GM21526 (cell line): ENCODE results near the gene FAM9C.
A peak's percentile ranks its signal among the peaks of the same experiment; 100 is the strongest.
"Not testable (repeated sequence)": the region's sequence is repeated elsewhere in the genome, so short reads cannot be mapped to it uniquely, and the experiment has no call there.

Experiments
- ATAC-seq: cut with Tn5 transposase; IDR thresholded peaks from one replicate; pipeline ENCODE4 v1.9.1; 2021; ENCODE audit warnings: moderate library complexity; ENCODE audit not compliant: unreplicated experiment, low FRiP score

Gene FAM9C

DNA sequence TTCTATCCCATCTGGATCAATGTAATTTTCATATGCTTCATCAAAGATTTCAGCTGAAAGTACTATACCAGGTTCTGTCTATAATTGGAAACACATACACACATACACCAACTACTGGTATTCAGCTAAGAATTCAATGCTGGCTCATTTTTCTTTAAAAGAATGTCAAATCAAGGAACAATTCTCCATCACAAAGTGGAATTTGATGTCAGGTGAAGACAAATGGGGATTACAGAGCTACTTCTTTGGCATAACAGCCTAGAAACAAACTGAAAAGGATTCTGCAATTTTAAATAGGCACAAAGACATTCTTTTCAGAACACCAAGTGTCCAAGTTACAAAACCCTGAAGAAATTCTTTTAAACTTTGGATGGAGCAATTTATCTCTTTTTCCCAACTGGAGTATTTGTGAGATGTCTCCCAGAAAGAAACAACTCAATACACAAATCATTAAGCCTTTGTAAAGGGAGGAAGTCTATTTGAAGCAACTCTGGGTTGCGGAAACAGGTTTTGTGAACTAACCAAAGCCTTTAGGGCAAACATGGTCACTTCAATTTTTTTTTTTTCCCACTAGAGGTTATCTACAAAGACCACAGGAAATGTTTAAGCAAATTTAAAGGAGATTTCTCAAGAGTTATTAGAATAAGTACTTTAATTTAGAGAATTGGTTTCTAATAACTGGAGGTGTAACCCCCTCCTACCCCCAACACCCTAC lies 1.9 kb upstream of the FAM9C start:
- no peak for ATAC-seq

DNA sequence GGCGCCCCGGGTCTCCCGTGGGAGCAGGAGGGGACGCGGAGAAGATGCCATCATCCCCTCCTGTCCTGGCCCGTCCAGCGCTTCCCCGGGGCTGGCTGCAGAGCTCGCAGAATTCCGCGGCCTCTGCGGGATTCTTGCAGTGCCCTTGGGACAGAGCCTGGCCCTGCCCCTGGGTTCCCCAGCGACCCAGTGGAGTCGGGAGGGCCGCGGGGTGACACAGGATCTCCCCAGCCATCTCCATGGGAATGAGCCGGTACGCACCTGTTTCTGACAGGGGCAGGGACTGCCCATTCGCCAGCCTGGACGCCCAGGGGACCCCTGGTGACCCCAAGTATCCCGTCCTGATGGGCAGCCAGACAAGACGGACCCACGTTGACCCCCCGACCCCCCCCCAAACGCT lies 482 bp downstream of the FAM9C start:
- ATAC-seq, result no peak

DNA sequence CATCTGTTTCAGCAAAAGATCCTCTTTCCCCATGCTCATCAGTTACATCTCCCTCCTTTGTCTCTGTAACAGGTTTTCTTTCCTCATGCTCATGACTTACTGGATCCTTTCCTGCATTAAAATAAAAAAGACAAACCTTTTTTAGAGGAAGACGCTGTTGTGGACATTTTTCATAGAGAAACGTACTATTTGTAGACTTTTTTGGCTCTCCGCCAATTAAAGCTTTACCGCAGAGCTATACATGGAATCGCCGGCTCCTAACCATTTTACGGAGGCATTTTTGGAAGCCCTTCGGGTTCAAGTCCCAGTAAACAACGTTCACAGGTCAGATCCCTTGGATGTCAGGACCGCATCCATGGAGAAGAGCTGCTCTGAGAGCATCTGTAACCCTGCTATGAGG lies 1.3 kb downstream of the FAM9C start:
- ATAC-seq, result no peak

DNA sequence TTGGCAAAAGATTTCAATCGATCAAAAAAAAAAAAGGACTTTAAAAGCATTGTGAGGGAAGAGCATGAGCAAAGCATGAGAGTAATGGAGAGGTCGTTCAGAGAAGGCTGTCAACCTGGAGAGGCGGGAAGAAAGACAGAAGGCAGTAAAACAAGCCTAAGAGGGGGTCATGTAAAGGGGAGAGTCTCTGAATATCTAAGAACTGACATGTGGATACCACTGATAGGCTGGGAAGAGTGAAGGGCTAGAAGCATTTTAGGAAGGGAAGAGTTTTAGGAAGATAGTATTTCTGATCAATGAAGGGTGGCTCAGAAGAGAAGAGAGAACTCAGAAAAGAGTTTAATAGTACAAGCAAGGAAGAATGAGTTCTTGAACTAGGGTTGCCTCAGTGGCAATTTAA lies 7.5 kb downstream of the FAM9C start:
- ATAC-seq, result no peak

DNA sequence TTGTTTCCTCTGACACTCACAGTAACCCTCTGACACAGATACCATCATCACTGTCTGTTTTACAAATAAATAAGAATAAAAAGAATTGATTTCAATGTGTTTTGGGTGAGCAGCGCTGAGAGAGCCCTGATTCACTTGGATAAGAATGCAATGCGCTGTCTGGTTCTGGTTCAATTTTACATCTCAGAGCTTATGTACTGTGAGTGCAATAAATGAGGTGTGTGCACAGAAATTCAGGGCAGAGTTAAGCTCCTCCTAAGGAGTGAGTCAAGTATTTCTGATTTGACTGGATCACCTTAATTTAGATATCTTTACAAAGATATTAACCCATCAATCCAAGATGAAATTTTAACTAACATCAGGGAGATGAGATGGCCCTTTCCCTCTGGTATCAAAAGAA lies 11.2 kb downstream of the FAM9C start:
- ATAC-seq, result no peak

DNA sequence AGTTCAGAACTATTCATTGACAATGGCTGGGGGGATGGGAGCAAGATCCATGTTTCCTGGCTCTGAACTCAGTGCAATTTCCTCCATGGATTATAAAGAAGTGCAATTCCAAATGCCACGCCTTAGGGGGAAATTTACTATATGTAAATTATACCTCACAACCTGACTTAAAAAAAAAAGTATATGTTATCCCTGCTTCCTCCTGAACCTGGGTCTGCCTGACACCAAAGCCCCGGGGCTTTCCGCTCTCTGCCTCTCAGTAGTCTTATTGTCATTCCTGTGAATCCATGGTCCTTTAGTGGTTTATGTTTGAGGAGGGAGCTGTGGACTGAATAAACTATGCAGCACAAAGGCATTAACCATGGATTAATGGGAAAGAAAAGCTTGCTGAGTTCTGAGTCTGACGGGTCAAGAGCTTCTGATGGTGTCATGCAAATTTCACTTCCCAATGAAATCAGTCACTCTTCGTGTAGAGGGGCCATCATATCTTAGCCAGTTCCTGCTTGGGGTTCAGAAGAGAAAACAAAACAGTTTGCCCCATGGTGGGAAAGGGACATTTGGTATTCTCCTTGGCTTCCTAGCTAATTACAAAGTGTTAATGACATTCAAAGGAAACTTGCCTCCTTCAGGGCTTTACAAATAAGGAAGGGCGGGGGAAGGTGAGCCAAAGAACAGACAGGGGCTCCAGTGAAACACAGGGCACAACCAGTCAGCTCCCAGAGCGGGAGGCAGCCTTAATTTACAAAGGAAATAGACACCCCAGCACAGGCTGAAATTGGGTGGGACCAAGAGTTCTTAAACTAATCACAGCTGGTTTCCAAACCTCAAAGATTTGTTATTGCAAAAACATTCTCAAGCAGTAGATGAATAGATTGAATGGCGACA lies 14.3 kb downstream of the FAM9C start:
- no peak for ATAC-seq

DNA sequence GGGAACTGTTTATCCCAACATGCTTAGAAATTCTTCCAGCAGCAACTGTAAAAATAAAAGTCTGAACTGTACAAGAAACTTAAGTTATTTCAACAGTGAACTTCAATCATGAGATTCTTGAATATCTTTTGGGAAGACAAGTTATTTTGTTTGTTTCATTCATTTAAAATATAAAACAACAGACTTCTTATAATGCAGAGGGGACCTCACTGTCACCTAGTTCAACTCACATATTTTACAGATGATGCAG lies 14.9 kb downstream of the FAM9C start:
- no peak for ATAC-seq

DNA sequence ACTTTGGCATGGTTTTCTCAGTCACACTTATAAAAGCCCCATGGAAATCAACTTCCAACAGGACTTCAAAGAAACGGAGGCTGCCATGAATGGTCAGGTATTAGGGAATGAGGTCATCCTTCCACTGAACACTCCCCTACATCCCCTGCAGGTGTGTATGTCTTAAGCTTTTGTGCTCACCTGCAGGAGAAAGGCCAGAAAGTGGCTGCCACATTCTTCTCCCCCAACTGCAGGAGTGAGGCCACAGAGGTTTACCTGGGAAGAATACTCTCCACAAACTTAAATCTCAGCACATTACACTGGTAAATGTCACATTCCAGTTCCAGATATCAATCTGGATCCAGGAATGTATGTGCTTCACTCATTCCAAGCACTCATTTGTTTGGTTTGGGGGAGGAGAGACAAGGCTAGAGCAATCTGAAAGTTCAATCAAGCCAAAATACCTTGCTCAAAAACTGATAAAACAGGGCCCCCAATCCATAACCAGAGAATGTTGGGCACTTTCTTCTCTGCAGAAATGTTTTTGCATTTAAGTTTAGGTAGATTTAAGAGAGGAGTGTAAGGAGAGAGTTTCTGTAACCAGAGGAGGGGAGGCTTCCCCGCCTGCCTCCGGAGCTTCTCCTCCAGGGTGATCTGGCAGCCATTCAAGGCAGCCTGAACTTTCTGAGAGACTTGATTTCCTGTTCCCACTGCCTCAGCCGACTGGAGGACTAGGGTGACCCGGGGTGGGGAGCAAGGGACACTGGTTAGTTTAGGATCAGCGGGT lies 15.4 kb downstream of the FAM9C start:
- no peak for ATAC-seq

DNA sequence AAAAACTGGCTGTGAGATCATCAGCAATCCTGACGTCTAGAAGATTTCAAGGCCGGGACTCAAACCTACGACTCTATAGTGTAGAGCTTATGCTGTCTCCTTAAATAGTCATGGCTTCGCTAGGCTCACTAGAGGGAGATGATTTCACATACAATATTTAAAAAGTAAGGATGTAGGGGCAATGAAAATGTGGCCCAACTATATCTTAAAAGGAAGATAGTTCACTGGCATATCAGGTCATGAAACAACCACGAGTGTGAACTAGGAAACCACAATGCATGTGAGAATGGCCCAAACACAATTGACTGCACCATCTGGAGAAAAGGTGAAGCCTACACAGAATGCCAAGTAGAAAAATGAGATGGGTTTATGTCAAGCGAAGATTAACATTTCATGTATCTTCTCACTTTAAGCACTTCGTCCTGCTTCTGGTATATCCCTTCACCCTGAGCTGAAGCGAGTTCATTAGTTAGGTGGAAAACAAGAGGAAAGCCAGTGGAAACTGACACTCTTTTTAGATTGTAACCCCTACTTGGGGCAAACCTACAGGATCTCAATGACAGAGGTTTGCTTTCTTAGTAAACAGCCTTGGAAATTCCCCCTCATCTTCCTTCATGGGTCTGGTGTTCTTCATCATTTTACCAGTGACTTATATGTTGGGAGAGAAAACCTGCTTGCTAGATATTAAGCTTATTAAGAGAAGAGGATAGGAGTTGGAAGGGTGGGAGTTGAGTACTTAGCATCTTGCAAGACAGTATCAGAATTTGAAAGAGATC lies 17.4 kb downstream of the FAM9C start:
- no peak for ATAC-seq

DNA sequence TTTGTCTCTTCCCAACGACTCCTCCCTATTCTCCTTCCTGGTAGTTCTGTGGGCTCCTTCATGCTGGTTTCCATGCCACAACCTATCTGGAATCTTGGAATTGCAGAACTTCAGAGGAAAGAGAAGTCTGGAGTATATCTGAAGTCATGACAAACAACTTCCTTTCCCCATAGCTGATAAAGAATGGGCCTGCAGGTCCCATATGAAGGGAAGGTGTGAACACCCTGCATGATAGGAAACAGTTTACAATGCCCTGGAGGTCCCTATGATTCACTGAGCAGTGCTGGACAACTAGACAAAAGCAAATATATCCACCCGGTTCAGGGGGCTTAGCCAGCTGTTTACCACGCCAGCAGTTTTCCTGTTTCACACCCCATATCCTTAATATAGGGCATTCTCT lies 19.4 kb downstream of the FAM9C start:
- no peak for ATAC-seq

DNA sequence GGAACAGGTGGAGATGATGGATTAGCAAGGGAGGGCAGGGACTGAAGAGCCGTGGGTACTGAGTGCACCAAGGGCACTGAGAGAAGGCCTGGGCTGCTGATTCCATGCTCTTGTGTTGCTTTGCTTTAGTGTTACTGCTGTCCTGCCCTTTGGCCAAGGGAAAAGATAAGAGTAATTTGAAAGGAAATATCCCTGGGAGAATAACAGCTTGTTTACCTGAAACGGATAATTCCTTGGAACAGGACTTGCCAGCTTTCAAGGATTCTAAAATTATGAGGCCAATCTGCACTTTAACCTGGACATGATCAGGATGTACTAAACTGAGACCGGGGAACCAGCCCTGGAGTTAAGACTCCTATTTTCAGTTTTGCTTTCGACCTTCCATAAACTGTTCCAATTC lies 20.4 kb downstream of the FAM9C start:
- no peak for ATAC-seq

DNA sequence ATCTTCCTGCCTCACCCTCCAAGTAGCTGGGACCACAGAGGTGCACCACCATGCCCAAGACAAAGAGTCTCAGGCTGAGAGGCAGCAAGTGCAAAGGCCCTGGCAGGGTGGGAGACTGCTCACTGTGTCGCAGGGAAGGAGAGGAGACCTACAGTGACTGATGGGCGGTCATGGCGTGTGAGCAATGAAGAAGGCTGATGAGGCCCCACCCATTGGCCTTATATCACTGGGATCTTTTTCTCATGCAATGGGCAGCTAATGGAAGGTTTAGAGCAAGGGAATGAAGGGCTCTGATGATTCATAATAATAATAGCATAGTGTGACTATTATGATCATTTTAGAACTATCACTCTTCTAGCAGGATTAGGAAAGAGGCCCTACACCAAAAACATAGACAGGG lies 20.9 kb downstream of the FAM9C start:
- ATAC-seq, result no peak

DNA sequence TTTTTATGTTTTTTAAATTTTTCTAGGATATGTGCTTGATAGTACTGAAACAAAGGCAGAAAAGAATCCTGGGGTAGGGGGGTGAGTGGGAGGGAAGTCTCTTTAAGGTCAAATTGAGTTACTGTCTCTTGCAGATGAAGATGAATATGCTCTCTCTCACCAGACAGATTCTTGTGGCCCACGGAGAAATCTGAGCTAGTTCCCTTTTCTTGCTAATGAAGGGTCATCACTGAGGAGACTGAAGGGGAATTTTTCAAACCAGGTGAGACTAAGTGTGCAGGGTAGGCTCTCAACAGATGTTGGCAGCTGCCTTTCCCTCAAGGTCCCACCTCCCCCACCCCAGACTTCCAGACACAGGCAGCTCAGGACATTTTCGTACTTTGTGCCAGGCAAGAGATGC lies 21.5 kb downstream of the FAM9C start:
- ATAC-seq, result peak; percentile 53

DNA sequence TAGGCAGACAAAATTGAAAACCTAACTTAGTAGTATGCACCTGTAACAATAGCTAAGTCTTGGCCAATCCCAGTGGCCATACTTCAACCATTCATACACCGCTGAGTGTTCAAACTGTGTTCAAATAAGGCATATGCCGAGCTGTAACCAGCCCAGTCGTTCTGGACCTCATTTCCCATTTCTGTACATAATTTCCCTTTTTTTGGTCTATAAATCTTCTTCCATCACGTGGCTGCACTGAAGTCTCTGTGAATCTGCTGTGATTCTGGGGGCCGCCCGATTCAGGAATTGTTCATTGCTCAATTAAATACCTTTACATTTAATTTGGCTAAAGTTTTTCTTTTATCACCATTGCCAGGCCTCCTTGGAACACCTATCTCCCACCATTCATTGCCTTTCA lies 27.7 kb downstream of the FAM9C start:
- ATAC-seq, result not testable (repeated sequence)

DNA sequence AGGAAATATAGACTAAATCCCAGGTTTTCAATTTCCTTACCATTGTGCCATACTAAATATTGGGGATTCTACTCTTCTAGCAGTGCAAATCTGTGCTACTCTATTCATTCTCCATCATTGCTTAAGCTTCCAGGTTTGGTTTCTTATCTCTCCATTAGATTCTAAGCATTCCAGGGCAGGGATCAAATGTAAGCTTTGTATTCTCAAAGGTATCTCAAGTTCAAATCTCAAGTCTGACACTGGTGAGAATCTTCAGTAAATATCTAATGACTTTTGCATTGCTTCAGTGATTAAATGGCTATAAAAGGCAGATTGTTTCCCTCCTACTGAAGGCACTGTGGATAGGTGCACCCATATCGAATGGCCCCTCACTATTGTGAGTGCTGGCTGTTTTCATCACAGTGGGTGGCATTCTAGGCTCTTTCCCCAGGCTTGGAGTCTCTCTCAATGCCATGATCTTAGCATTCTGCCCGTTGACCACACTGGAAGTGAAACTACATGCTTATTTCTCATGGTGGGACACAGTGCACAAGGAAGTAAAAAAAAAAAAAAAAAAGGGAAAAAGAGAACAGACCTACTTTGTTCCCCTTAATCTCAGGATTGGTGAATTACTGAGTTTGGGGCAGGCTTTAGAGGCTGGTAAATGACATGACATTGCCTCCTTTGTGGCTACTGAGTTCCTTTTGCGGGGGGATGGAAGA lies 28.7 kb downstream of the FAM9C start:
- ATAC-seq, result no peak

DNA sequence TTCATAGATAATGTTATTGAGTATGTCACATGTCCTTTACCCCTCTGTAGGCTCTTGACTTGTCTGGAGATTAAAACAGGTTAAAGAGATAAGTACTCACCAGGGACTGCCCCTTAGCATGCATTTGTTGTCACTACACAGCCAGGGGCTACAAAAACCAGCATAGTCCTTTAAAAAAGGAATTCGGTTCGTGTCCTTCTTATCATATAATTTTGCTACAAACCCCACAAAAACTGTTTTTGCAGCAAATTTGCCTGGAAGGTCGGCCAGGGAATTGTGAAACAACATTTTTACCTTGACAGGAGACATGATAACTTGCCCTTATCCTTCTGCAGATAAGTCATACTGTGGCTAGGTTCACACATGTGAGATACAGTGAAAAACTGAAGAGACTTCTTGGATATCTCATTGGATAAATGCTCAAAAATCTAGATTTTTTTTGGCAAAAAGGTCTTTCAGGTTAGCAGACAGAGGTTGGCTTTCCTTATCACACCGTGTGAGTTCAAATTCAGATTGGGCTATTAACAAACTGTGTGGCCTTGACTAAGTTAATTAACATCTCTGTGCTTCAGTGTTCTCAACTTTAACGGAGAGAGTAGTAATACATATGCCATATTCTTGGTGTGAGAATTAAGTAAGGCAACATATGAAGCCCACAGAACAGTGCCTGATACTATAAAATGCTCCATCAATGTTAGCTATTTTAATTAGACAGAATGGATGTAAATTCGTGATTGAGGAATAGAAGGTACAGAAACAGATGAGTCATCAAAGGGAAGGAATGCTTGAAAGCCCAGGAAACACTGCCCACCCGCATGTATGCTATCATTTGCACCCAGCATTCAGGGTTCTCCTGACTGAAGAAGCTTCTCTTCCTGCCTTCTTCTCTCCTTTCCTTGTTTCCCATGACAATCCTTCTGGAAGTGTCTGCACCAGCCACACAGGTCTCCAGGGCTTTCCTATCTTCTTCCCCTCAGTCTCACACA lies 30.0 kb downstream of the FAM9C start:
- peak; percentile 14 for ATAC-seq

DNA sequence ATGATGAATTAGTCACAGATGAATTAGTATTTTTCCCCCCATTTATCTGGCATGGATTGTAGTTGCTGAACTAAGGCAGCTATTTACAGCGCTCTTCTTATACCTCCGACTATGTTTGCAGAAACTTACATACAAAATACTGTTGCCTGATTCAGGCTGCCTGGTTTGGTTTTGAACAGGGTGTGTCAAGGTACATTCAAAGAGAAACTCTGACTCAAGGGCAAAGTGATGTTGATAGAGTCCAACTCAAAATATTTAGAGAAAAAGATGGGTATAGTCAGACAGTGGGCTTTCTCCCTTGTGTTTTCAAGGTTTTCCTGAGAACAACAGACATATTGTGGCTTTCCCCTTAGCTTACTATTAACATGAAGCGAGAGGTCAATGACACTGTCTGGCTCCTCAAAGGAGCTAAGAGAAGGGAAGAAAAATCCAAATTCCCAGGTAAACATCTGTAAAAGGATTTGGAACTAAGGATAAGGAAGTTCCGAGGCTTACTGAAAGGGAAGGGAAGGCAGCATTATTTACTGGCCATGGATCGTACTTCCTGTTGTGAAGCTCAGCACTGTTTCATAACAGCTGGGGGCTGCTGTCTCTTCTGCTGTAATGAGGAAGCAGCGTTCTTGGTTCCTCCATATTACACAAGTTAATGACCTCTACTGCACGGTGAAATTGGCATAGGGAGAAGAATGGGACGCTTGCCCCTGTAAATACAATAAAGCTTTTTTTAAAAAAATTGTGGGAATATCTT lies 30.9 kb downstream of the FAM9C start:
- peak; percentile 87 for ATAC-seq

DNA sequence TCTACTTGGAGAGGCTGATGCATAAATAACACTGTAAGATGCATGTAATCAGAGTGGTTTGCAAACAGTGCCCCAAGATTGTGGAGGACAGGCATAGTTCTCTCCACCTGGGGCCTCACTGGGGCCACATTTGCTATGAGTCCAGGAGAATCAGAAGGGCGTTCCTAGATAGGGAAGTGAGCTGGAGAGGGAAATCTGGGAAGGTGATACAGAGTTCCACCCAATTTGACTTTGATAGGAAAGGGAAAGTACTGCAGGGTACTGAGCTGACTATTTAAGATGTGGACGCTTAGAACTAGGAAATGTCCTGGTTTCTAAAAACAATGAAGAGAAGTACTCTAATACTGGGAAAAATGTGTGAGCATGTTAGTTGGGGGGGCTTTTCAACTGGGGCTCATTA lies 33.9 kb downstream of the FAM9C start:
- no peak for ATAC-seq
